Kidney (tissue), 14 donors: Measurements from ENCODE around the gene RAPGEF1. TPM values are rescaled to one million over a fixed set of nuclear protein-coding genes. Genes with fewer than 3 reads are reported as not detected.

Source experiments
- DNase-seq, 5 donors: peaks; one replicate each; pipeline ENCODE4 v3.0.0-alpha.2; 2013 to 2020
- FAIRE-seq: peaks from 2 replicates; lab custom pipeline; 2012; peaks lifted over from hg19 to GRCh38; lab: Jason Lieb, UNC
- H3K27ac ChIP-seq, 2 donors: one replicate each; pipeline ENCODE4 v1.7.0; 2013; ENCODE audit warnings: low read depth in 2 of 2, low read length in 2 of 2, inconsistent platforms in 1 of 2
- H3K27me3 ChIP-seq: one replicate; pipeline ENCODE4 v1.7.1; 2013; ENCODE audit warnings: low read length, inconsistent platforms; ENCODE audit not compliant: control insufficient read depth, insufficient read depth
- H3K36me3 ChIP-seq, 3 donors: one replicate each; pipeline versions ENCODE4 v1.7.0 to v1.7.1; 2013; ENCODE audit warnings: low read length in 3 of 3, control low read depth in 1 of 3, inconsistent platforms in 1 of 3; ENCODE audit not compliant: insufficient read depth in 3 of 3, control insufficient read depth in 2 of 3
- H3K4me1 ChIP-seq, 3 donors: one replicate each; pipeline versions ENCODE4 v1.7.0 to v1.7.1; 2013; ENCODE audit warnings: low read length in 3 of 3, inconsistent platforms in 1 of 3, low read depth in 1 of 3; ENCODE audit not compliant: control insufficient read depth in 2 of 3, insufficient read depth in 2 of 3
- H3K4me3 ChIP-seq, 3 donors: one replicate each; pipeline versions ENCODE4 v1.7.0 to v1.8.1; 2013; ENCODE audit warnings: low read length in 3 of 3, control low read depth in 1 of 3, inconsistent platforms in 1 of 3
- H3K9ac ChIP-seq, 3 donors: one replicate each; pipeline versions ENCODE4 v1.7.0 to v1.7.1; 2013; ENCODE audit warnings: low read length in 3 of 3, control low read depth in 1 of 3, inconsistent platforms in 1 of 3
- H3K9me3 ChIP-seq, 3 donors: one replicate each; pipeline versions ENCODE4 v1.7.0 to v1.7.1; 2013; ENCODE audit warnings: low read length in 3 of 3, control low read depth in 1 of 3, inconsistent platforms in 1 of 3; ENCODE audit not compliant: control insufficient read depth in 2 of 3, insufficient read depth in 1 of 3
- CTCF ChIP-seq: IDR thresholded peaks from 3 replicates; pipeline ENCODE4 v1.5.1; 2012; ENCODE audit warnings: mild to moderate bottlenecking, moderate library complexity, borderline replicate concordance; ENCODE audit not compliant: insufficient read depth; ENCODE audit errors: extremely low read depth
- intact Hi-C: fragments of 100-400 bp; cut with DNase I; formaldehyde crosslinking; loops from one replicate; pipeline ENCODE4 v1.11.1; 2022
- polyA plus RNA-seq: library from polyadenylated mRNA; stranded (reverse); fragments of 350-450 nt; fragmentation: Illumina TruSeq; extraction: RNeasy Lipid Tissue Mini Kit (QIAGEN cat#74804); gene quantifications from one replicate; pipeline ENCODE4 v1.2.3, GENCODE V29; 2014; ENCODE audit warnings: low read depth, low replicate concordance; ENCODE audit not compliant: insufficient read depth
- total RNA-seq: library from RNA; stranded (reverse); fragmentation: NEBNext Ultra II Directional; extraction: Animal tissue kit (Norgen Biotek cat#: 25700); gene quantifications from one replicate; pipeline ENCODE4 v1.2.1, GENCODE V29; 2021
- donor health status: control.
- donor health status: control.
- donor health status: control.
- donor health status: control.
- donor health status: control.
- donor health status: DM: yes; HTN: yes; CAD: no.
- donor health status: Normal renal cell carcinoma (clear cell type).

RAPGEF1 gene
- total and polyA plus RNA-seq, 2 donors from 2014 or later = 15.5 to 79.7 TPM

- H3K27me3 ChIP-seq = no peaks in the 10 kb centered on the region
- intact Hi-C loops = loop anchor here (10.0 kb wide), 1 partner anchor 160 kb away; no protein-coding TSS in a partner anchor
- H3K27ac ChIP-seq = no peak overlapping the region
- H3K9me3 ChIP-seq = no peaks in the 10 kb centered on the region
- FAIRE-seq (no peak), DNase-seq (no peak)
- no peak for TF ChIP-seq CTCF
- H3K9ac ChIP-seq = no peak overlapping the region
- no peaks in the 10 kb centered on the region for H3K36me3 ChIP-seq
- H3K4me1 ChIP-seq = no peaks in the 10 kb centered on the region
- H3K4me3 ChIP-seq = no peak overlapping the region
These were observed 4.9 kb upstream of the RAPGEF1 start for GRCh38 chr9:131744720-131745201.

GRCh38 chr9:131744171-131744719 lies 4.4 kb upstream of the RAPGEF1 start:
- Histone ChIP-seq H3K4me3 (no peak overlapping the region), H3K36me3 (no peaks in the 10 kb centered on the region), H3K9me3 (no peaks in the 10 kb centered on the region), H3K27ac (no peak overlapping the region), H3K27me3 (no peaks in the 10 kb centered on the region), H3K9ac (no peak overlapping the region), H3K4me1 (no peaks in the 10 kb centered on the region)
- FAIRE-seq (no peak), DNase-seq (no peak)
- intact Hi-C loops = loop anchor here (10.0 kb wide), 1 partner anchor 159 kb away; no protein-coding TSS in a partner anchor
- no peak for TF ChIP-seq CTCF

DNA sequence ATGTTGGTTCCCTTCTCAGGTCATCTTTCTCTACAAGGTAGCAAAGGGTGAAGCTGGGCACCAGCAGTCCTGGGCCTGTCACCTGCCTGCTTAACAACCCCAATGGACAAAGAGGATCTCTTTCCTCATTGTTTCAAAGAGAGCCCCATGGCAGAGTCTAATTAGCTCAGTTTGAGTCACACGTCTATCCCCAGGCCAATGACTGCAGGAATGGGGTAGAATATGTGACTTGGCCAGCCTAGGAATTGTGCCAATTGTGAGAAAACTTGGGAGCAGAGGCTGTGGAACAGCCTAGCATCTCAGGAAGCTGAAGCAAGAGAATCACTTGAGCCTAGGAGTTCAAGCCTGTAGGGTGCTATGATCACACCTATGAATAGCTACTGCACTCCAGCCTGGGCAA lies 3.6 kb upstream of the RAPGEF1 start:
- H3K4me1 ChIP-seq = peaks cover 3 to 6% (median 3%) of the 10 kb centered on the region in 3 donors
- no peaks in the 10 kb centered on the region for H3K27me3 ChIP-seq
- H3K9me3 ChIP-seq = no peaks in the 10 kb centered on the region
- intact Hi-C loops = loop anchor here (10.0 kb wide), 1 partner anchor 159 kb away; no protein-coding TSS in a partner anchor
- no peak for TF ChIP-seq CTCF
- no peaks in the 10 kb centered on the region for H3K36me3 ChIP-seq
- FAIRE-seq (no peak), DNase-seq (no peak)
- H3K4me3 ChIP-seq = no peak overlapping the region
- H3K9ac ChIP-seq = no peak overlapping the region
- H3K27ac ChIP-seq = no peak overlapping the region
